Measurements from ENCODE around the gene PCDHGA9.

DNA sequence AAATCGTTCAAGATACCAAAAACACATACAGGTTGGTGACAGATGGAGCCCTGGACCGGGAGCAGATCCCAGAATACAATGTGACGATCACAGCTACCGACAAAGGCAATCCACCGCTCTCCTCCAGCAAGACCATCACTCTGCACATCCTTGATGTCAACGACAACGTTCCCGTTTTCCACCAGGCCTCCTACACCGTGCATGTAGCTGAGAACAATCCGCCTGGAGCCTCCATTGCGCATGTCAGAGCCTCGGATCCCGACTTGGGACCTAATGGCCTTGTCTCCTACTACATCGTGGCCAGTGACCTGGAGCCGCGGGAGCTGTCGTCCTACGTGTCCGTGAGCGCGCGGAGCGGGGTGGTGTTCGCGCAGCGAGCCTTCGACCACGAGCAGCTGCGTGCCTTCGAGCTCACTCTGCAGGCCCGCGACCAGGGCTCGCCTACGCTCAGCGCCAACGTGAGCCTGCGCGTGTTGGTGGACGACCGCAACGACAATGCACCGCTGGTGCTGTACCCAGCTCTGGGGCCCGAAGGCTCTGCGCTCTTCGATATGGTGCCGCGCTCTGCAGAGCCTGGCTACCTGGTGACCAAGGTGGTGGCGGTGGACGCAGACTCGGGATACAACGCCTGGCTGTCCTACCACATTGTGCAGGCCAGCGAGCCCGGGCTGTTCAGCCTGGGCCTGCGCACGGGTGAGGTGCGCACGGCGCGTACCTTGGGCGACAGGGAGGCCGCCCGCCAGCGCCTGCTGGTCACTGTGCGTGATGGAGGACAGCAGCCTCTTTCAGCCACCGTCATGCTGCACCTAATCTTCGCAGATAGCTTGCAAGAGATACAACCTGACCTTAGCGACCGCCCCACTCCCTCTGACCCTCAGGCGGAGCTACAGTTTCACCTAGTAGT, 30.8 kb upstream of the PCDHGA9 start:
- TF ChIP-seq POLR2A (IDR thresholded peaks at IDR 0.05; ENCODE audit: low read depth) (no peak), POLR2AphosphoS5 (IDR thresholded peaks at IDR 0.05) (no peak)
- TF ChIP-seq, protein P1, sequence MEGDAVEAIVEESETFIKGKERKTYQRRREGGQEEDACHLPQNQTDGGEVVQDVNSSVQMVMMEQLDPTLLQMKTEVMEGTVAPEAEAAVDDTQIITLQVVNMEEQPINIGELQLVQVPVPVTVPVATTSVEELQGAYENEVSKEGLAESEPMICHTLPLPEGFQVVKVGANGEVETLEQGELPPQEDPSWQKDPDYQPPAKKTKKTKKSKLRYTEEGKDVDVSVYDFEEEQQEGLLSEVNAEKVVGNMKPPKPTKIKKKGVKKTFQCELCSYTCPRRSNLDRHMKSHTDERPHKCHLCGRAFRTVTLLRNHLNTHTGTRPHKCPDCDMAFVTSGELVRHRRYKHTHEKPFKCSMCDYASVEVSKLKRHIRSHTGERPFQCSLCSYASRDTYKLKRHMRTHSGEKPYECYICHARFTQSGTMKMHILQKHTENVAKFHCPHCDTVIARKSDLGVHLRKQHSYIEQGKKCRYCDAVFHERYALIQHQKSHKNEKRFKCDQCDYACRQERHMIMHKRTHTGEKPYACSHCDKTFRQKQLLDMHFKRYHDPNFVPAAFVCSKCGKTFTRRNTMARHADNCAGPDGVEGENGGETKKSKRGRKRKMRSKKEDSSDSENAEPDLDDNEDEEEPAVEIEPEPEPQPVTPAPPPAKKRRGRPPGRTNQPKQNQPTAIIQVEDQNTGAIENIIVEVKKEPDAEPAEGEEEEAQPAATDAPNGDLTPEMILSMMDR (IDR thresholded peaks at IDR 0.05) = no peak
